ENCODE measurements around the gene TPX2.
"Not testable (repeated sequence)": the region's sequence is repeated elsewhere in the genome, so short reads cannot be mapped to it uniquely, and the experiment has no call there.

The TPX2 gene

DNA sequence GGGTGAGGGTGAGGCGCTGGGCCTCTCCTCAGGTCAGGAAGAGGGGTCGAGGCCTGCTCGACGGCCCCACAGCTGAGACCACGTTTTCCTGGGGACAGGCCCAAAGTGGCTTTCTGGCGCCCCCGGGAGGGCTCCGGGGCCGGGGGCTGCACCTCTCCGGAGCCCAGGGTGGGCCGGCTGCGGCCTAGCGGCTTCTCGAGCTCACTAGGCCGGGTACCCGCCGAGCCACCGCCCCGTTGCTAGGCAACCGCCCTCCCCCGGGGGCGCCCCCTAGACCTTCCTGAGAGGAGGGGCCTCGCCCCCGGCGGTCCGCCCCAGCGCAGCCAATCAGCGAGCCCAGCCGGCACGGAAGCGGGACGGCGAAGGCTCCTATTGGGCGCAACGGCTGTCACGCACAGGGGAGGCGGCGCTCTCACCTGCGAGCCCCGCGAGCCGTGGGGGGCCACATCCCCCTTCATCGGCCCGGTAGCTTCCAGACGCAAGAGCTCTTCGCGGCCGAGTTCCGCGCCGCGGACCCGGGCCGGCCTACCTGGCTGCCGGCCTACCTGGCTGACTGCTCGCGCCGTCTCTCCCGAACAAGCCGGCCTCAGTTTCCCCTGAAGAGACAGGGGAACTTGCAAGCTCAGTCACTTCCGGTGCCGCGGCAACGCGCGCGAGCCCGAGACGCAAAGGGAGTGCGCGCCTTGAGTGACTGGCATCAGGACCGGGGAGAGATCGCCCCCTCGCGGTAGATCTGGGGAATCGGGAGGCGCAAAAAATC is 15.6 kb upstream of the TPX2 start:
- no peaks in the 10 kb centered on the region for H3K9me3 Mint-ChIP-seq
- H3K36me3 Mint-ChIP-seq, result peaks cover 47% of the 10 kb centered on the region
- H3K4me1 Mint-ChIP-seq, result peaks cover 6% of the 10 kb centered on the region
- peak overlapping the region; percentile 96 for H3K4me3 Mint-ChIP-seq
- DNase-seq (ENCODE audit: low spot score in 2 of 2), result peak; percentile 97 to 99
- peak; percentile 93 for ATAC-seq
- H3K27ac Mint-ChIP-seq, result peak overlapping the region; percentile 97

DNA sequence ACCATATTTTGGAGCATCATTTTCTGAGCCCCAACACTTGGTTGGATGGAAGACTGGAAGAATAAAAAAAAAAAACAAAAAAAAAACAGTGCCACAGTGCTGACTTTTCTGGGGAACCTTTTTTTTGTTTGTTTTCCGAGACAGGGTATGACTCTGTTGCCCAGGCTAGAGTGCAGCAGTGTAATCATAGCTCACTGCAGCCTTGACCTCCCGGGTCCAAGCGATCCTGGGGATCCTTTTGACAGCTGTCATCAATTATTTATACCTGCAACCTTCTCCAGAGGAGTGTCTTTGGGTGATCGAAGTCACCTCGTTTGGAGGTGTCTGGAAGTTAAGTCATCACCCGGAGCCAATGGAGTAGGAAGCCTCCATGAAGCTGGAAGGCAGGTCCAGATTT is 7.8 kb upstream of the TPX2 start:
- Mint-ChIP-seq H3K4me1 (no peaks in the 10 kb centered on the region), H3K4me3 (no peak overlapping the region), H3K27ac (no peak overlapping the region), H3K36me3 (no peaks in the 10 kb centered on the region), H3K9me3 (no peaks in the 10 kb centered on the region)
- ATAC-seq (no peak), DNase-seq (ENCODE audit: low spot score in 2 of 2) (no peak)

DNA sequence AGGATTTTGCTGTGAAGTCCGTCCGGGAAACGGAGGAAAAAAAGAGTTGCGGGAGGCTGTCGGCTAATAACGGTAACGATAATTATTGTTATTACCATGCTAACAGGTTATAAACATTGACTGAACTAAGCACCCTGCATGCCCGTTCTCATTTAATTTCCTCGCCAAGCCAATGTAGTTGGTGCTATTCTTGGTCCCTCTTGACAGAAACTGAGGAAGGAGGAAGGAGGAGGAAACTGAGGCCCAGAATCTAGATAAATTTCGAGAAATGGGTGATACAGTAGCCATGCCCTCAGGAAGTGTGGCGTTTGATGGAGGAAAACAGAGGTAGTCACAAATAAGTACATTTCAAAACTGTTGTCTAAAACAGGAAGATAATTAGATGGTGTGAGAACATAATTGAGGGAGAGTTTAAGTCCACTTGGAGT is 474 bp downstream of the TPX2 start:
- Mint-ChIP-seq H3K4me1 (no peaks in the 10 kb centered on the region), H3K36me3 (peaks cover 31% of the 10 kb centered on the region), H3K4me3 (no peak overlapping the region), H3K27ac (no peak overlapping the region), H3K9me3 (no peaks in the 10 kb centered on the region)
- DNase-seq (ENCODE audit: low spot score in 2 of 2) (no peak), ATAC-seq (peak; percentile 3)

DNA sequence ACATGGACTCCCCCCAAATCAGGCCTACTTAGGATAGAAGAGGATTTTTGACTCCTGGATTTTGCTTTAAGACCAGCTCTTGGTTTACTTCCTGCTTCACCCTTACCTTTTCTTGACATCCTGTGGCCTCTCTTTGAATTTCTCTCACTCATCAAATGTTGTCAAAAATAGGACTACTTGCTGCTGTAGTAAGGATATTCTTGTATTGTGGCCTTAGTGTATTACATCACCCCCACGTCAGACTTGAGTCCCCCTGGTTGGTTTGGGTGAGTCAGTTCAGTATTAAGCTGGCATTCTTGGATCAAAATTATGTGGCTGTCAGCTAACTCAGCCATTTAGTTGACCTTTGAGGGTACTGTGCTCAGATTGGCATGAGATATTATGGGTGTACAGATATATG is 1.1 kb downstream of the TPX2 start:
- Mint-ChIP-seq H3K27ac (no peak overlapping the region), H3K9me3 (no peaks in the 10 kb centered on the region), H3K4me1 (no peaks in the 10 kb centered on the region), H3K4me3 (no peak overlapping the region), H3K36me3 (peaks cover 38% of the 10 kb centered on the region)
- ATAC-seq, result peak; percentile 81
- DNase-seq (ENCODE audit: low spot score in 2 of 2), result no peak

DNA sequence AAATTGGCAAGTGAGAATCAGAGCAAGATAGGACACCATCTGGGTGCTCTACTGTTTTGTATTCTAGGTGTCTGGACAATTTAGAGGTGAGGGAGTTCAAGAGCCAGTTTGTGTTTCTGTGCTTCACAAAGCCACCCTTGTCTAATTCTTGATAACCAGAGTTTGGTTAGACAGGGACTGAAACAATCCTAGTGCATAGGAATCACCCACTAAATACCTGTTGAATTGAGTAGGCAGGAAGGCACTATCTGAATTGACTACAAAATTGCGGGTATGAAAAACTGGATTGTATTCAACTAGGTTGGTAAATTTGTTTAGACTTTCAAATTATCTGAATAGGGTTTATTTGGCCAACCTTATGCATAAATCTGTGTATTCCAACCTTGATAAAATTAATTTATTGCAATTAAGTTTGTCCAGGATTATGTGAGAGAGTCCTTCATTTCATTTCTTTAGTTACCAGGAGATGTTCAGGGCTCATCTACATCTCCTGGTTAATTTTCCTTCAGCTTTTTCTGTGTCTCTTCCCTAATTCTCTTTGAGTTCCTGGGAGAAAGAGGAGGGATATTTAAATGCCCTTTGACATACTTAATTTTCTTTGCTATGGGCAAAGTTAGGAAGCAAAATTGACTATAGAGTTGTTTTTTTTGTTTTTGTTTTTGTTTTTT is 1.7 kb downstream of the TPX2 start:
- Mint-ChIP-seq H3K27ac (no peak overlapping the region), H3K4me1 (no peaks in the 10 kb centered on the region)

DNA sequence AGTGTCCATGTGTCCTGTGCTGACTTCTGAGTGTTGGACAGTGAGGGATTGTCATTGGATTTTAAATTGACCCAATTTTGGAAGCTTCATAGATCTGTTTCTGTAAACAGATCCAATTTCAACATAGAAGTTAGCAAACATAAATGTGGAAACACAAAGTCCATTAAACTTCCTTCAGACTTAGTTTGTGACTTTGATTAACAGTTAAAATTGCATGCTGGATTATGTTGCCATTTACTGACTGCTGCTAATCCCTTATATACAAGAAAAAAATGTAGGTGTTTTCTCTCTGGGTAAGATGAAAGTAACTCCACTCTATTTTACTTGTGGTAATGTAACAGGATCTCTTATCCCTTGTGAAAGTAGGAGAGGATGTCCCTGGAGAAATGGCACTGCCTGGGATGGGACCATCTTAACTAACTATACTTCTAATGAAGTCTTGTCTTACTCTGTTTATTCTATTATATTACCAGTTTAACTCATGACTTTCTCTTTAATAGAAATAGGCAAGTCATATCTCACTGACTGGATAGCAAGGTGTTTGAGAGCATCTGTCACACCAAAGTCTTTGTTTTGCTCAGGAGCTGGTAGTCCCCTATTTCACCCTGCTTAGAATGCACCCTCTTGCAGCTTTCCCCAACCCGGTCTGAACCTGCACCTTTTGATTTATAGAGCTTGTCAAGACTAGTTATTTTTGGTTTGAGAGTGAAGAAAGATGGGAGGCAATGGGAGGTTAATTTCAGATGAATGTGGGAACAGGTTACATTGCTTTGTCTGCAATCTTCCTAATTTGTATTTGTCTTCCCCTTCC is 7.2 kb downstream of the TPX2 start:
- Mint-ChIP-seq H3K27ac (no peak overlapping the region), H3K9me3 (no peaks in the 10 kb centered on the region), H3K4me3 (no peak overlapping the region), H3K36me3 (peaks cover 65% of the 10 kb centered on the region), H3K4me1 (no peaks in the 10 kb centered on the region)
- DNase-seq (ENCODE audit: low spot score in 2 of 2) (no peak), ATAC-seq (peak; percentile 42)

More for the DNA sequence above, 1.7 kb downstream of the TPX2 start:
- DNase-seq (ENCODE audit: low spot score in 2 of 2), result no peak
- H3K36me3 Mint-ChIP-seq, result peaks cover 44% of the 10 kb centered on the region
- no peaks in the 10 kb centered on the region for H3K9me3 Mint-ChIP-seq
- no peak overlapping the region for H3K4me3 Mint-ChIP-seq
- ATAC-seq, result no peak

DNA sequence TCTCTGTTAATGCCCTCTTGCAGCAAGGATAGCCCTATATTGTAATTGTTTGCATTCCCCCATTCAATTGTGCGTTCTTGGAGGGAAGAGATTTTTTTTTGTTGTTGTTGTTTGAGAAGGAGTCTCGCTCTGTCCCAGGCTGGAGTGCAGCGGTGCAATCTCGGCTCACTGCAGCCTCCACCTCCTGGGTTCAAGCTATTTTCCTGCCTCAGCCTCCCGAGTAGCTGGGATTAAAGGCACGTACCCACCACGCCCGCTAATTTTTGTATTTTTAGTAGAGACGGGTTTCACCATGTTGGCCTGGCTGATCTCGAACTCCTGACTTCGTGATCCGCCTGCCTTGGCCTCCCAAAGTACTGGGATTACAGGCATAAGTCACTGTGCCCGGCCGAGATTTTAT is 7.9 kb downstream of the TPX2 start:
- not testable (repeated sequence) for H3K4me1 Mint-ChIP-seq; DNase-seq (ENCODE audit: low spot score in 2 of 2); H3K9me3 Mint-ChIP-seq; H3K4me3 Mint-ChIP-seq; H3K27ac Mint-ChIP-seq; ATAC-seq
- peaks cover 59% of the 10 kb centered on the region for H3K36me3 Mint-ChIP-seq

DNA sequence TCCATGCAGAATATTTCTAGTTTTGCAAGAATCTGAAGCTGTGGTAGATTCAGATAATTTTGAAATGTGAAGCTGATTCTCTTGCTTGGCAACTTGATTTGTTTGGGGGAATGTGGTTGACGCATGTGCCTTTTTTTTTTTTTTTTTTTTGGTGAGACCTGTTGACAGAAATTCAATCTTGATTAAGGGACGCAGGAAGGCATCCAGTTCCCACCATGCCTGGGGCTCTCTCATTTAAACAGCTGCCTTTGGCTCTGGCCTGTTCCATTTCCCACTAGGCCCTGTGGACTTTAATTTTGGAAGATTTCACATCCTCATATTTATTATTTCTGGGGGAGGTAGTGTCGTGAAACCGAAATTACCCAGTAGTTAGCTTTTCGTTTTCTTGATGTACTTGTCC is 8.6 kb downstream of the TPX2 start:
- no peak overlapping the region for H3K27ac Mint-ChIP-seq
- ATAC-seq, result no peak
- H3K36me3 Mint-ChIP-seq, result peaks cover 53% of the 10 kb centered on the region
- no peaks in the 10 kb centered on the region for H3K9me3 Mint-ChIP-seq
- no peaks in the 10 kb centered on the region for H3K4me1 Mint-ChIP-seq
- no peak for DNase-seq (ENCODE audit: low spot score in 2 of 2)
- no peak overlapping the region for H3K4me3 Mint-ChIP-seq

DNA sequence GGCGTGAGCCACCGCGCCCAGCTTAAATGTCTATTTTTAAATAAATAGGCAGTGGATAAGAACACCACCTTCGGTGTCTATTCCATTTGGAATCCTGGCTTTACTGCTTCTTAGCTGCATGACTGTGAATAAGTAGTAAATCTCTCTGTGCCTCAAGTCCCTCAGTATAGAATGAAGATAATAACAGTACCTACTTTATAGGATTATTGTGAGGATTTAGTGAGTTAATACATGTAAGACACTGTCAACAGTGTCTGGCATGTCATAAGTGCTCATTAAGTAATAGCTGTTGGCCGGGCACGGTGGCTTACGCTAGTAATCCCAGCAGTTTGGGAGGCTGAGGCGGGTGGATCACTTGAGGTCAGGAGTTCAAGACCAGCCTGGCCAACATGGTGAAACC is 10.1 kb downstream of the TPX2 start:
- no peak overlapping the region for H3K27ac Mint-ChIP-seq
- no peaks in the 10 kb centered on the region for H3K4me1 Mint-ChIP-seq
- no peak for DNase-seq (ENCODE audit: low spot score in 2 of 2)
- H3K9me3 Mint-ChIP-seq, result no peaks in the 10 kb centered on the region
- H3K4me3 Mint-ChIP-seq, result no peak overlapping the region
- no peak for ATAC-seq
- H3K36me3 Mint-ChIP-seq, result peaks cover 37% of the 10 kb centered on the region

DNA sequence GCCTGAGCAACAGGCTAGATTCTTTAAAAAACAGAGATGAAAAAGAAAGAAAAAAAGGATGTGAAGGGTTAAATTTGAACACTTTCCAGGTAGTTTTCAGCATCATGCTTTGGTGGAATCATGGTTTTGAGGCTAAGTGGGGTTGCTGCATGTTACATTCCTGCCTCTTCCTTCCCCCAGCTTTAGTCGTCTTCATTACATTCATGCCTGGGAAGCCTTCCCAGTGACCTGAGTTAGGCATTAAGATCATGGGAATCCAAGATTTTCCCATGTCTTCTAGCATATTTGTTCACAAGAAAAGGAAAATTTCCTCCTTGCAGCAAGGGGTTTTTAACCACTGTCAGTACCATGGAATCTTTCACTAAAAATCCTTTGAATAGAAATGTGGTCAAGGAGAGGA is 12.0 kb downstream of the TPX2 start:
- ATAC-seq (no peak), DNase-seq (ENCODE audit: low spot score in 2 of 2) (no peak)
- Mint-ChIP-seq H3K4me3 (no peak overlapping the region), H3K36me3 (peaks cover 21% of the 10 kb centered on the region), H3K9me3 (no peaks in the 10 kb centered on the region), H3K4me1 (no peaks in the 10 kb centered on the region), H3K27ac (no peak overlapping the region)

DNA sequence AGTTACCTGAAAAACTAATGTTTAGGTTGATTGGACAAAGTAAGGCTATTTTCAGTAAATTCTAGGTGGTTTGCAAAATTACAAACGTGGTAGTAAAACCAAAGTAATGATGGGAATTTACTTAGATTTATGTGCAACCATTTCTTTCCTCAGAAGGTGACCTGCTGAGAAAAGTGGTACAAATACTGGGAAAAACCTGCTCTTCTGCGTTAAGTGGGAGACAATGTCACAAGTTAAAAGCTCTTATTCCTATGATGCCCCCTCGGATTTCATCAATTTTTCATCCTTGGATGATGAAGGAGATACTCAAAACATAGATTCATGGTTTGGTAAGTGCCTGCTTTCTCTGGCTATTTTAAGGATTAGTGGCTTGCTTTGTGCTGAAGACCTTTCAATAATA is 18.2 kb downstream of the TPX2 start:
- Mint-ChIP-seq H3K36me3 (peaks cover 65% of the 10 kb centered on the region), H3K27ac (no peak overlapping the region)

DNA sequence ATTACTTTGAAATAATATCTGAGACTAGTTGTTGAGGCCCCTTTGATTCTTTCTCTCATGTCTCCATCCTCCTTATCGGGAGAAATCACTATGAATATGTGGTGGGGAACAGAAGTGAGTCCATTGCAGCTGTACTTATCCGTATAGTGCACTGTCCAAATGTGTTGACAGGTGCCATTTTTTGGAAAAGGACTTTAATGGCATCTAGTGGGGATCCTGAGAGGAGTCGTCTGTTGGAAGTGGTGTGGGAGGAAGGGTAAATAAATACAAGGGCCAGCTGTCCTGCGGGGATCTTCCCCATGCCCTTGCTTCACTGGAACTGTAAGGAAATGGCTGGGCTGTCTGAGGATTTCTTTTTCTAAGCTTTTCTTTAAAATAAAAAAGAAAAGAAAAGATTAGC is 19.4 kb downstream of the TPX2 start:
- H3K4me3 Mint-ChIP-seq, result no peak overlapping the region
- H3K36me3 Mint-ChIP-seq, result peaks cover 65% of the 10 kb centered on the region
- no peaks in the 10 kb centered on the region for H3K9me3 Mint-ChIP-seq
- H3K27ac Mint-ChIP-seq, result no peak overlapping the region
- DNase-seq (ENCODE audit: low spot score in 2 of 2), result no peak
- no peaks in the 10 kb centered on the region for H3K4me1 Mint-ChIP-seq
- ATAC-seq, result no peak

More for the DNA sequence above, 18.2 kb downstream of the TPX2 start:
- DNase-seq (ENCODE audit: low spot score in 2 of 2) (no peak), ATAC-seq (no peak)
- no peaks in the 10 kb centered on the region for H3K4me1 Mint-ChIP-seq
- H3K9me3 Mint-ChIP-seq, result no peaks in the 10 kb centered on the region
- H3K4me3 Mint-ChIP-seq, result no peak overlapping the region

DNA sequence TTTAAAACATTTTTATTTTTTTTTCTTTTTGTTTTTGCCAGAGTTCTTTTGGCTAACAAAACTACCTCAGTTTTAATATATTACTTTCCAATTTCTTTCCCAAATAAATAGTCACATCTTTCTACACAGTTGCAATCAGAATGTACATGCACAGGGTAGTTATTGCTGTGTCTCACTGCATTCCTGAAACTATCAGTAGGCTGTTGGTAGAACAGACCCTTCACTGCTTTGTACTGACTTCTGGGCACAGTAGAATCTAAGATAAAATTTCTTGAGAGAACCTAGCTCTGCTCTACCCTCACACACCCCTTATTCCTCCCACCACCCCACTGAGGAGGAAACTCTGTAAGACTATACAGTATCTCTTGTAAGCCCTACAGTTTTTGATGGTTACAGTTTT is 19.9 kb downstream of the TPX2 start:
- H3K4me3 Mint-ChIP-seq, result no peak overlapping the region
- H3K4me1 Mint-ChIP-seq, result no peaks in the 10 kb centered on the region
- peaks cover 65% of the 10 kb centered on the region for H3K36me3 Mint-ChIP-seq
- H3K9me3 Mint-ChIP-seq, result no peaks in the 10 kb centered on the region
- ATAC-seq (no peak), DNase-seq (ENCODE audit: low spot score in 2 of 2) (no peak)
- H3K27ac Mint-ChIP-seq, result no peak overlapping the region

DNA sequence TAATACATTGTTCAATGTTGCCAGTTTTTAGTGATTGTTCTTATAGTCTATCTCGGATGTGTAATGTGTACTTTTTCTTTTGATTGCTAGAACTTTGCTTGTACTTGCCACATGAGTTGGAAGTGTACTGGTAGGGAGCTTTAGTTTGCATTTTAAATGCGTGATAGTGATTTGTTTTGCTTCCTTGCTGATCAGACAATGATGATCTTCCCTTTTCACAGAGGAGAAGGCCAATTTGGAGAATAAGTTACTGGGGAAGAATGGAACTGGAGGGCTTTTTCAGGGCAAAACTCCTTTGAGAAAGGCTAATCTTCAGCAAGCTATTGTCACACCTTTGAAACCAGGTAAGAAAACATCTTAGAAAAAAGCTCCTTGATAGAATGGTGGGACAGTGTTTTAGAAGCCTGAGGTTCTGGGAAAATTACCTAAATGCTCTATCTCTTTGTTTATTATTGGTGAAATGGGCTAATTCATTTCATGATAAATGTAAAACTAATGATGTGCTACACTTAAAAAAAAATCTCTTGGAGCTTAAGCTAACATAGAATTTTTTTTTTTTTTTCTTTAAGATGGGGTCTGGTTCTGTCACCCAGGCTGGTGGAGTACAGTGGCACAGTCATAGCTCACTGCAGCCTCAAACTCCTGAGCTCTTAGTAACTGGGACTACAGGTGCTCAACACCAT is 20.9 kb downstream of the TPX2 start:
- H3K9me3 Mint-ChIP-seq, result no peaks in the 10 kb centered on the region
- no peak overlapping the region for H3K4me3 Mint-ChIP-seq
- no peak for DNase-seq (ENCODE audit: low spot score in 2 of 2)
- no peak for ATAC-seq
- peaks cover 71% of the 10 kb centered on the region for H3K36me3 Mint-ChIP-seq
- H3K27ac Mint-ChIP-seq, result no peak overlapping the region
- no peaks in the 10 kb centered on the region for H3K4me1 Mint-ChIP-seq

DNA sequence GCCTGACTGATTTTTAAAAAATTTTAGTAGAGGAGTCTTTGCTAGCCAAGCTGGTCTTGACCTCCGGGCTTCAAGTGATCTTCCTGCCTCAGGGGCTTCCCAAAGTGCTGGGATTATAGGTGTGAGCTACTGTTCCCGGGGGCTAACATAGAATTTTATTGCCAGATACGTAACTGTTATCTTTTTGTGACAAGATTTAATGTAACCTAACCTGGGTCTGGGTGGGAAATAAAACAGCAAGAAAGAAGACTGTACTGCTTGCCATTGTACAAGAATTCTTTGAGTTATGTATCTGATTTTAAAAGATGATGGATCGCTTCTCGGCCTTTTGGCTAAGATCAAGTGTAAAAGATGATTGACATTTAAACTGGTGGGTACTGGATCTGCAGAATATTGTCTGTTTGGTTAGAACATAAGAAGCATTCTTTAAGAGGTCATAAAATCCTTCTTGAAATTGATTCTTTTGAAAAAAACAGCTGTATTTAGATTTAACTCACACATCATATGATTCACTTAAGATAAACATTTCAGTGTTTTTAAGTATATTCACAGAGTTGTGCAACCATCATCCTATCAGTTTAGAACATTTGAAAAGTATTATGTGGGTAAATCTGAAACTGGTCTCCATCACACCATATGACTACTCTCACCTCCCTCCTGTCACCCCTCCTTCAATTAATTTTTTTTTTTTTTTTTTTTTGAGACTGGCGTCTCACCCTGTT is 21.6 kb downstream of the TPX2 start:
- Mint-ChIP-seq H3K36me3 (peaks cover 78% of the 10 kb centered on the region), H3K27ac (no peak overlapping the region), H3K4me3 (no peak overlapping the region), H3K9me3 (no peaks in the 10 kb centered on the region), H3K4me1 (no peaks in the 10 kb centered on the region)
- no peak for DNase-seq (ENCODE audit: low spot score in 2 of 2)
- no peak for ATAC-seq
